Lower lobe of right lung (tissue), 2 donors: ENCODE data around the gene PRKG1. TPM values are rescaled to one million over a fixed set of nuclear protein-coding genes. Genes with fewer than 3 reads are reported as not detected.

Experiments used
- ATAC-seq, 2 donors: fragments of 200-7000 bp; cut with Tn5 transposase; one replicate each; pipeline ENCODE4 v1.9.1; 2020 to 2022; ENCODE audit warnings: mild to moderate bottlenecking in 2 of 2, moderate library complexity in 2 of 2
- DNase-seq: peaks from one replicate; pipeline ENCODE4 v3.0.0-alpha.2; 2020
- H3K27ac ChIP-seq: fragments of 200-600 bp; one replicate; pipeline ENCODE4 v1.8.0; 2022
- H3K27me3 ChIP-seq: fragments of 200-600 bp; one replicate; pipeline ENCODE4 v1.8.0; 2022; ENCODE audit warnings: low read depth
- H3K36me3 ChIP-seq: fragments of 200-600 bp; one replicate; pipeline ENCODE4 v1.8.0; 2022; ENCODE audit warnings: mild to moderate bottlenecking
- H3K4me1 ChIP-seq: fragments of 200-600 bp; one replicate; pipeline ENCODE4 v1.8.0; 2022
- H3K4me3 ChIP-seq: fragments of 200-600 bp; one replicate; pipeline ENCODE4 v1.8.0; 2022; ENCODE audit warnings: mild to moderate bottlenecking
- H3K9me3 ChIP-seq: fragments of 200-600 bp; one replicate; pipeline ENCODE4 v1.8.0; 2022
- CTCF ChIP-seq: fragments of 200-600 bp; IDR thresholded peaks from one replicate; pipeline ENCODE4 v1.8.0; 2022; ENCODE audit warnings: antibody characterized with exemption, mild to moderate bottlenecking
- intact Hi-C: fragments of 100-400 bp; cut with DNase I; formaldehyde crosslinking; loops from one replicate; pipeline ENCODE4 v1.11.0; 2022
- total RNA-seq: library from RNA; stranded (reverse); fragmentation: NEBNext Ultra II Directional; extraction: Animal tissue kit (Norgen Biotek cat#: 25700); gene quantifications from one replicate; pipeline ENCODE4 v1.2.1, GENCODE V29; 2021
- donor health status: DM: no; HTN: yes; CAD: no; lungs with severe emphysema.

PRKG1 gene
- total RNA-seq, 1 donor from 2014 or later: 23.6 TPM

- DNase-seq (no peak), ATAC-seq (no peak)
- intact Hi-C loops: loop anchor here (5.0 kb wide), 1 partner anchor 169 kb away; no protein-coding TSS in a partner anchor
- Histone ChIP-seq H3K9me3 (no peaks in the 10 kb centered on the region), H3K27ac (no peak overlapping the region), H3K4me3 (peak overlapping the region; percentile 61), H3K27me3 (peaks cover 36% of the 10 kb centered on the region), H3K36me3 (no peaks in the 10 kb centered on the region), H3K4me1 (peaks cover 18% of the 10 kb centered on the region)
- TF ChIP-seq CTCF: no peak
Measured at GRCh38 chr10:52312942-52313255, 1238.6 kb downstream of the PRKG1 start.

GRCh38 chr10:52313256-52313932 lies 1239.1 kb downstream of the PRKG1 start:
- H3K9me3 ChIP-seq: no peaks in the 10 kb centered on the region
- peak in 1 of 2 donors; percentile 29 for ATAC-seq

GRCh38 chr10:52313933-52314821 lies 1239.9 kb downstream of the PRKG1 start, which contains the start of gene DKK1:
DKK1 (plus strand) TSS chr10:52314281; CDS start chr10:52314435, 154 bp downstream.
- Histone ChIP-seq H3K27ac (no peak within 1 kb of the TSS), H3K9me3 (no peaks in the 10 kb centered on the region), H3K36me3 (no peaks in the 10 kb centered on the region), H3K4me3 (peak within 1 kb of the TSS; percentile 61), H3K4me1 (peaks cover 18% of the 10 kb centered on the region), H3K27me3 (peaks cover 29% of the 10 kb centered on the region)
- intact Hi-C loops: loop anchor here (5.0 kb wide), 1 partner anchor 168 kb away; no protein-coding TSS in a partner anchor
- peak; percentile 88 to 91 for ATAC-seq
- TF ChIP-seq CTCF: peak; percentile 66
- DNase-seq: peak; percentile 62

More at GRCh38 chr10:52313256-52313932, 1239.1 kb downstream of the PRKG1 start:
- Histone ChIP-seq H3K27me3 (peaks cover 34% of the 10 kb centered on the region), H3K4me1 (peaks cover 18% of the 10 kb centered on the region), H3K4me3 (peak overlapping the region; percentile 61), H3K27ac (no peak overlapping the region), H3K36me3 (no peaks in the 10 kb centered on the region)
- TF ChIP-seq CTCF: no peak
- DNase-seq: no peak
- intact Hi-C loops: loop anchor here (5.0 kb wide), 1 partner anchor 169 kb away; no protein-coding TSS in a partner anchor

- ATAC-seq (peak; percentile 23 to 39), DNase-seq (no peak)
- no peak overlapping the region for H3K27ac ChIP-seq
- H3K9me3 ChIP-seq: no peaks in the 10 kb centered on the region
- H3K4me3 ChIP-seq: peak overlapping the region; percentile 61
- intact Hi-C loops: loop anchor here (5.0 kb wide), 1 partner anchor 167 kb away; no protein-coding TSS in a partner anchor
- H3K4me1 ChIP-seq: peaks cover 18% of the 10 kb centered on the region
- peaks cover 29% of the 10 kb centered on the region for H3K27me3 ChIP-seq
- no peaks in the 10 kb centered on the region for H3K36me3 ChIP-seq
- no peak for TF ChIP-seq CTCF
Measured at GRCh38 chr10:52314822-52315552, 1240.7 kb downstream of the PRKG1 start.

GRCh38 chr10:52316001-52316400 lies 1241.7 kb downstream of the PRKG1 start:
- no peak overlapping the region for H3K4me3 ChIP-seq
- no peaks in the 10 kb centered on the region for H3K9me3 ChIP-seq
- peaks cover 23% of the 10 kb centered on the region for H3K27me3 ChIP-seq
- ATAC-seq (no peak), DNase-seq (no peak)
- intact Hi-C loops: no loop called here
- H3K36me3 ChIP-seq: no peaks in the 10 kb centered on the region
- H3K27ac ChIP-seq: no peak overlapping the region
- no peak for TF ChIP-seq CTCF
- peaks cover 18% of the 10 kb centered on the region for H3K4me1 ChIP-seq
